NB4 (cell line): Measurements from ENCODE around the gene ANKRD12.

Experiments
- CTCF ChIP-seq: IDR thresholded peaks from one replicate; pipeline ENCODE4 v1.5.1; 2012; ENCODE audit warnings: low read depth, low read length
- MYC ChIP-seq: IDR thresholded peaks from 2 replicates; pipeline ENCODE4 v1.6.1; 2011; ENCODE audit warnings: low read depth, low read length
- POLR2A ChIP-seq: IDR thresholded peaks from 2 replicates; pipeline ENCODE4 v1.6.1; 2011; ENCODE audit warnings: mild to moderate bottlenecking; ENCODE audit not compliant: insufficient read length; ENCODE audit errors: extremely low read depth
- TF ChIP-seq, protein P1 (sequence below): IDR thresholded peaks from 2 replicates; pipeline ENCODE4 v1.6.1; 2011; ENCODE audit warnings: low read depth, low read length

DNA sequence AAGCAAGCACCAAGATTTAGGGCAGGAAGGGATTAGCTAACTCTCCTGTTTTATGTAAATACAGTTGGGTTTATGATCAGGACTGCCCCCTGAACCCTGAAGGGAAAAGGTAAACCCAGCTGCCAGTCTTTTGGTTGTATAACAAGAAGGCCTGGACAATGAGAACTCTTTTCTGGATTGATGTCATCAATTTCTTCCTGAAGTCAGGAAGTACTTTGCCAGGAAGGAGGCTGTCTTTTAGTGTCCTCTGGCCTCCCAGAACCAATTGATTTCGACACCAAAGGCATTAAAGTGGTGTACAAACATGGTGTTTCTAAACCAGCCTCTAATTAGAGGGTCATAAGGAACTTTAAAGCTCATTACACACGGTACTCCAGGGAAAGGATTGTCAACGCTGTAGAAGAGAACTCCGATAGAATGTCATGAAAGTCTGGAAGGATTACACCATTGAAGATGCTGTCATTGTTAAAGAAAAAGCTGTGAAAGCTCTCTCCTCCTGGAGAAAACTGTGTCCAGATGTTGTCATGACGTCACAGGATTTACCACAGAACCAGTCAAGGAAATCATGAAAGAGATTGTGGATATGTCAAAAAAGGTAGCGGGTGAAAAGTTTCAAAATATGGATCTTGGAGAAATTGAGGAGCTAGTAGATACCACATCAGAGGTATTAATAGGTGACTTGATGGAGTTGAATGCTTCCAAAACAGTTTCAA lies 78.8 kb downstream of the ANKRD12 start:
- TF ChIP-seq POLR2A, result no peak
- TF ChIP-seq CTCF, result no peak
- TF ChIP-seq, protein P1, sequence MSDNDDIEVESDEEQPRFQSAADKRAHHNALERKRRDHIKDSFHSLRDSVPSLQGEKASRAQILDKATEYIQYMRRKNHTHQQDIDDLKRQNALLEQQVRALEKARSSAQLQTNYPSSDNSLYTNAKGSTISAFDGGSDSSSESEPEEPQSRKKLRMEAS, result no peak
- TF ChIP-seq MYC, result no peak
